HUES48 (cell line): ENCODE results near the gene ATG14.
"Not testable (repeated sequence)": the region's sequence is repeated elsewhere in the genome, so short reads cannot be mapped to it uniquely, and the experiment has no call there.

Experiments
- H3K27ac ChIP-seq: one replicate; pipeline ENCODE4 v1.7.0; 2013; ENCODE audit warnings: low read depth, low read length, inconsistent platforms
- H3K27me3 ChIP-seq: 2 replicates; pipeline ENCODE4 v1.6.1; 2013; ENCODE audit warnings: mild to moderate bottlenecking, low read length; ENCODE audit not compliant: control insufficient read depth, insufficient read depth
- H3K36me3 ChIP-seq: 2 replicates; pipeline ENCODE4 v1.6.1; 2013; ENCODE audit warnings: low read length; ENCODE audit not compliant: control insufficient read depth, insufficient read depth
- H3K4me1 ChIP-seq: 2 replicates; pipeline ENCODE4 v1.6.1; 2013; ENCODE audit warnings: mild to moderate bottlenecking, low read length; ENCODE audit not compliant: control insufficient read depth, insufficient read depth
- H3K4me3 ChIP-seq: 2 replicates; pipeline ENCODE4 v1.5.1; 2013; ENCODE audit warnings: mild to moderate bottlenecking, low read depth, low read length
- H3K9ac ChIP-seq: 2 replicates; pipeline ENCODE4 v1.6.1; 2013; ENCODE audit warnings: mild to moderate bottlenecking, low read depth, low read length, moderate library complexity
- H3K9me3 ChIP-seq: 2 replicates; pipeline ENCODE4 v1.6.1; 2013; ENCODE audit warnings: low read length; ENCODE audit not compliant: control insufficient read depth, insufficient read depth

The ATG14 gene

DNA sequence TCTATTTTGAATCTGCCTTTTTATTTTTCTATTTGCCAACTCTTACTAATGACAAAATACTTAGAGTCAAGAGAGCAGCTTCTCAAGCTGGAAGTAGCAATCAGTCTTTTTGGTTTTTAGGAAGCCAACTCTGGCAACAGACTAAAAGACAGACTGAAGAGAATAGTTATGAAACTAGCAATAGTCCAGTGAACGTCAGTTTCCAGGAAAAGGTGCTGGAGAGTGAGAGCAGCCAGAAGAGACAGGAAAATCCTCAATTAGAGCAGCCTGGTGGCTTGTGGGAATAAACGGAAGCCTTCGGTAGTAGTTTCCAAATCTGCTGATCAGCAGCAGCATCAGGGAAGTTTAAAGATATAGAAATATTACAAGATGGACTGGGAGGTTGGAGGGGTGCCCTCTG is 27.1 kb downstream of the ATG14 start:
- Histone ChIP-seq H3K9me3 (no peaks in the 10 kb centered on the region), H3K9ac (no peak overlapping the region), H3K27me3 (no peaks in the 10 kb centered on the region), H3K27ac (no peak overlapping the region), H3K4me3 (no peak overlapping the region), H3K36me3 (peaks cover 62% of the 10 kb centered on the region), H3K4me1 (no peaks in the 10 kb centered on the region)

DNA sequence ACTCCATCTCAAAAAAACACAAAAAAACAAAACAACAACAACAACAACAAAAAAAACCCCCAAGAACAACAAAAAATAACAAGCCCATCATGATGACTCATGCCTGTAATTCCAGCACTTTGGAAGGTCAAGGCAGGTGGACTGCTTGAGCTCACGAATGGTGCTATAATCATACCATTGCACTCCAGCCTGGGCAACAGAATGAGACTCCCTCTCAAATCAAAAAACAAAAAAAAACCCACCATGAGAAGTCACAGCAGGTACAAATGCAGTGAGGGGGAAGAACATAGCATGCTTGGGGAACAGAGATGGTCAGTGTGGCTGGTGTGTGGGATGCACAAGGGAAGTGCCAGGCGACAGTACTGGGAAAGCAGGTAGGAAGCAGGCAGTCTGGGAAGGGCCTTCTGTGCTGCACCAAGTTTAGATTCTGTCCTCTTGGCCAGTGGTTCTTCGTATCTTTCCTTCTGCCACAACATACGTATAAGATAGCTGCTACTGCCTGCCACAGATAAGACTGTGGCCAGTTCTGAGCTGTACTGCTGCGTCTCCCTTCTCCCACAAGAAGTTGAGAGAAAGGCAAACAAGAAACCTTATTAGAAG is 28.0 kb downstream of the ATG14 start:
- peaks cover 61% of the 10 kb centered on the region for H3K36me3 ChIP-seq
- no peak overlapping the region for H3K9ac ChIP-seq

DNA sequence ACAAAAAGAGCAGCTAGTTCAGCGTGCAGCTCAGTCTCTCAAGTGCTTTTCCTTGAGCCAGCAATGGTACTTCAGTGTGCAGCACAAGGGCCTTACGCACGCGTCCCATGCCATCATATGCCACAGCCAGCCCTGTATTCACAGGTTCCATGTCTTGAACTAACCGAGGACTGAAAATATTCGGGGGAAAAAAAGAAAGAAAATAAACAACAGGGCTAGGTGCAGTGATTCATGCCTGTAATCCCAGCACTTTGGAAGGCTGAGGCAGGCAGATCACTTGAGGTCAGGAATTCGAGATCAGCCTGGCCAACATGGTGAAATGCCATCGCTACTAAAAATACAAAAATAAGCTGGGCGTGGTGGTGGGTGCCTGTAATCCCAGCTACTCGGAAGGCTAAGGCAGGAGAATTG is 28.6 kb downstream of the ATG14 start:
- H3K4me1 ChIP-seq, H3K27me3 ChIP-seq, H3K27ac ChIP-seq, H3K9me3 ChIP-seq, H3K4me3 ChIP-seq, H3K9ac ChIP-seq: not testable (repeated sequence)
- peaks cover 61% of the 10 kb centered on the region for H3K36me3 ChIP-seq

More for the DNA sequence above, 28.0 kb downstream of the ATG14 start:
- H3K27ac ChIP-seq = no peak overlapping the region
- no peaks in the 10 kb centered on the region for H3K27me3 ChIP-seq
- no peaks in the 10 kb centered on the region for H3K4me1 ChIP-seq
- no peak overlapping the region for H3K4me3 ChIP-seq
- no peaks in the 10 kb centered on the region for H3K9me3 ChIP-seq

DNA sequence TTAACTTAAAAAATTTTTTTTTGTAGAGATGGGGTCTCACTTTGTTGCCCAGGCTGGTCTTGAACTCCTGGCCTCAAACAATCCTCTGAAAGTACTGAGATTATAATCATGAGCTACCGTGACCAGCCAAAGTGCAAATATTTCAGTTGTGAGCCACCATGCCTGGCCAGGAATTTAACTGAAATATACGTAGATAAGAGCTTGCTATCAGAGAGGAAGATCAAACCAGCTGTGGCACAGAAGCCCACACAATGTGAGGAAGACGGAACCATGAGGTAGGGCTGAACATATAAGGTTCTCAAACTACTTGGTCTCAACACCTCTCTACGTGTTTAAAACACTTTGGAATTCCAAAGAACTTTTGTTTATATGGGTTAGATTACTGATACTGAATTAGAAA is 29.1 kb downstream of the ATG14 start:
- H3K9ac ChIP-seq = no peak overlapping the region
- peaks cover 66% of the 10 kb centered on the region for H3K36me3 ChIP-seq
- no peak overlapping the region for H3K27ac ChIP-seq
- H3K4me1 ChIP-seq = no peaks in the 10 kb centered on the region
- no peak overlapping the region for H3K4me3 ChIP-seq
- H3K9me3 ChIP-seq = no peaks in the 10 kb centered on the region
- no peaks in the 10 kb centered on the region for H3K27me3 ChIP-seq

DNA sequence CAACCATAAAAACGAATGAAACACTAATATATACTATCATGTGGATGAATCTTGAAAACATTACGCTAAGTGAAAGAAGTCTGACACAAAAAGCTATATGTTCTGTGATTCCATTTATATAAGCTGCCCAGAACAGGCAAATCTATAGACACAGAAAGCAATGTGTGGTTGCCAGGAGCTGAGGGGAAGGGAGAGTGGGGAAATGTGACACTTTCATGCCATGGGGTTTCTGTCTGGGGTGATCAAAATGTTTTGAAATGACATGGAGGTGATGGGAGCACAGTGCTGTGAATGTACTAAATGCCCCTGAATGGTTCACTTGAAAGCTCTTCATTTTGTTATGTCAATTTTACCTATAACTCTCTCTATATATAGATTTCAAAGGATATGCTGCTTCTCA is 30.1 kb downstream of the ATG14 start:
- Histone ChIP-seq H3K9ac (no peak overlapping the region), H3K4me1 (no peaks in the 10 kb centered on the region), H3K27ac (no peak overlapping the region), H3K27me3 (no peaks in the 10 kb centered on the region), H3K9me3 (no peaks in the 10 kb centered on the region), H3K36me3 (peaks cover 69% of the 10 kb centered on the region), H3K4me3 (no peak overlapping the region)

DNA sequence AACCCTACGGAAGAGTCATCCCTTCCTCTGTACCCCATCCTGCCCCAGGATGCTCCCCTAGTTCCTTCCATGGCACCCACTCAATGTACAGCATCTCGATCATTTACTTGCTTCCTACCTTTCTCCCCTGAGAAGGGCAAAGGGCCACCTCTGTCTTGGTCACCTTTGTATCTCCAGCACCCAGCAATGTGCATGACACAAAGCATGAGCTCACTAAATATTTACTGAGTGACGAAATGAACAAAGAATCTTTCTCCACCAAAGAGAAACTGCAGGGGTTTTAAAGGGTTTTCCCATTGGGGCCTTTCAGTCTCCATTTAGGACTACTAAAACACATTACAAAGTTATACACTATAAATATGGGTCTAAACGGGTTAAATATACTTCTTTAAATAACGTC is 30.6 kb downstream of the ATG14 start:
- no peaks in the 10 kb centered on the region for H3K27me3 ChIP-seq
- H3K4me3 ChIP-seq = no peak overlapping the region
- no peak overlapping the region for H3K9ac ChIP-seq
- H3K4me1 ChIP-seq = no peaks in the 10 kb centered on the region
- no peaks in the 10 kb centered on the region for H3K9me3 ChIP-seq
- peaks cover 69% of the 10 kb centered on the region for H3K36me3 ChIP-seq
- H3K27ac ChIP-seq = no peak overlapping the region

DNA sequence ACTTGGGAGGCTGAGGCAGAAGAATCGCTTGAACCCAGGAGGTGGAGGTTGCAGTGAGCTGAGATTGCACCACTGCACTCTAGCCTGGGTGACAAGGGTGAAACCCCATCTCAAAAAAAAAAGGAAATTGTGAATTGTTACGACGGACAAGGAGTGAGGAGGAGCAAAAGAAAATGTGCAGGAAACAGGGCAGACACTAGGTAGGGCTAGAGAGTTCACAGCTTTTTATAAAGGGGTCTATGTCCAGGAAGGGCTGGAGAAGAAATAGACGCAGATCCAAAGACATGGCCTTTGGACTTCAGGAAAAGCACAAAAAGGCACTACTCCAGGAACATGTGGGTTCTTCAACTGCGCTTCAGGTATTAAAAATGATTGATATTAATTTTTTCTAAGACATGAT is 34.4 kb downstream of the ATG14 start:
- Histone ChIP-seq H3K4me1 (no peaks in the 10 kb centered on the region), H3K9me3 (no peaks in the 10 kb centered on the region), H3K27me3 (no peaks in the 10 kb centered on the region), H3K36me3 (peaks cover 74% of the 10 kb centered on the region), H3K9ac (no peak overlapping the region), H3K27ac (no peak overlapping the region), H3K4me3 (no peak overlapping the region)

DNA sequence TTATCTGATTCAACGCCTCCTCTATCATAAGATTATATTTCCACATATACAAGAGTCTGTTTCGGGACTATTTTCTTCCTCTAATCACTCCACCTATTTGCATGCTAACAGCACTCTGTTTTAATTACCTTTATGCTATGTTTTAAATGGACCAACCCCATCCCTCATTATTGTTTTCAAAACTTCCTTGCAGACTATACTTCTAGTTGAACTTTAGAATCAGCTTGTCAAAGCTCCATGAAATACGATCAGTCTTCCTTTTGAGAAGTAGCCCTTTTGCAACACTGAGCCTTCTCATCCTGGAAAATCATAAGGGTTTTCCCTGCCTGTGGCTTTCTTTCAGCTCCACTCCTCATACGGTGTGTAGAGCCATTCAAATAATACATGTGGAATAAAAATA is 36.9 kb downstream of the ATG14 start:
- no peaks in the 10 kb centered on the region for H3K4me1 ChIP-seq
- H3K9me3 ChIP-seq = no peaks in the 10 kb centered on the region
- H3K27ac ChIP-seq = no peak overlapping the region
- H3K36me3 ChIP-seq = peaks cover 53% of the 10 kb centered on the region
- no peaks in the 10 kb centered on the region for H3K27me3 ChIP-seq
- no peak overlapping the region for H3K4me3 ChIP-seq
- no peak overlapping the region for H3K9ac ChIP-seq

DNA sequence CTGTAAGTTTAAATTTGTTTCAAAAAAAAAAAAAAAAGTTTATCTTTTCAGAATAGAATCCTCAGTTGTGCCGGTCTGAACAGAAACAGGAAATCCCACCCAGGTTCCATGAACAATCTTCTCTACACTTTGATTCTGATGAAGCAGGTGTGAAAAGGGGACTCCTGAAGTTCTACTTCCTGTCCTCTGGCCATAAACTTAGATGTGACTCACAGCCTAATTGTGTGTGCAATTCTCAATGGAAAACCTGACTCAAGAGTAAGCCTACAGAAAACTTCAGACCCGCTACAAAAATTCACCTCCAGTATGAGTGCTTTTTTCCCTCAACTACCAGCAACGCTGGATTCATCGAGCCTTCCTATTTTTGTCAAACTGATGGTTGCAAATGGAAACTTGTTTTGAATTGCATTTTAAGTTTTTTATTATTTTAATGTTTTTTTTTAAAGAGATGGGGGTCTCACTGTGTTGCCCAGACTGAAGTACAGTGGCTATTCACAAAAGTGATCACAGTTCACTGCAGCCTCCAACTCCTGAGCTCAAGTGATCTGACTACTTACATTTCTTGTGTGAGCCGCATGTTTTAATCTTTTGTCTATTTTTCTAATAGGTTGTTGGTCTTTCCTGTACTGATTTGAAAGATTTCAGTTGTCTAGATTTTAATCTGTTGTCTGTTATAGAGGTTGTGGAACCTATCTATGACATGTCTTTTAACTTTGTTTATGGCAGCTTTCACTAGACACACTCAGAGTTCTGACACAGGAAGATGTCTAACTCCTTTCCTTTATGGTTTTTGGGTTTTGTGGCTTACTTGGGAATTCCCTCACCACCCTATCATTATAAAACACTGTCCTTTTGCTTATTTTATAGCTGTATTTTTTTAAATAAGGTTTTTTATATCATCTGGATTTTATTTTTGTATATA is 37.6 kb downstream of the ATG14 start:
- Histone ChIP-seq H3K27me3 (no peaks in the 10 kb centered on the region), H3K4me3 (no peak overlapping the region), H3K27ac (no peak overlapping the region), H3K9ac (no peak overlapping the region), H3K36me3 (peaks cover 53% of the 10 kb centered on the region), H3K9me3 (no peaks in the 10 kb centered on the region), H3K4me1 (no peaks in the 10 kb centered on the region)

DNA sequence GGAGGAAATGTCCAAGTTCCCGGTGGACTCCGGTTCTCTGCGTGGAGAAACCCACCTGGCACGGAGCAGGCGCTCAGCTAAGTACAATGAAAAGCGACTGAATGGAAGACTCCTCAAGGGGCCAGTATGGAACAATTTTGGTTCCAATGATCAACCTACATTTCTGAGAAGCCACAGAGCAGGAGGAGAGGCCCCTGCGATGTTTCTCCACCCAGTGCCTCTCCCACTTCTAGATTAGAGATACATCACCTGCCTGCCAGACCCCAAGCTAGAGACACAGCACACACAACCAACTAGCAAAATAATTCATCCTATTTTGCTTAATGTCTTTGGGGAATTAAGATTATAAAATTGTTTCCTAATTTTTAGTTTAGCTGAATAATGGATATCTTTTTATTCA is 38.8 kb downstream of the ATG14 start:
- Histone ChIP-seq H3K4me3 (no peak overlapping the region), H3K4me1 (no peaks in the 10 kb centered on the region), H3K27me3 (no peaks in the 10 kb centered on the region), H3K9me3 (no peaks in the 10 kb centered on the region), H3K9ac (no peak overlapping the region), H3K36me3 (peaks cover 52% of the 10 kb centered on the region), H3K27ac (no peak overlapping the region)

DNA sequence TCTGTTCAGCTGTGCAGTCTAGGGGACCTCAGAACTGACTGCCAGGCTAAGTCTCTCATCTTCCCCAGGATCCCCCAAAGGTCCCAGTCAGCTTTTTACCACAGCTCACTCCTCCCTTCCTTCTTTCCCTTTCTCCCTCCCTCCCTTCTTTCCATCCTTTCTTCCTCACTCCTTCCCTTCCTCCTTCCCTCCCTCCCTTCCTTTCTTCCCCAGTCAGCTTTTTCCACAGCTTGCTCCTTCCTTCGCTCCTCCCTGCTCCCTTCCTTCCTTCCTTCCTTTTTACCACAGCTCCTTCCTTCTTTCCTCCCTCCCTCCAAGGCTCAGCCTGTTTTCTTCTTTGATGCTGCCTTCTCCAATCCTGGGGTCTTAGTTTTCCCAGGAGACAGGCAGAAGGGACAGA is 39.2 kb downstream of the ATG14 start:
- peaks cover 53% of the 10 kb centered on the region for H3K36me3 ChIP-seq
- H3K27me3 ChIP-seq = no peaks in the 10 kb centered on the region
- no peaks in the 10 kb centered on the region for H3K9me3 ChIP-seq
- H3K4me1 ChIP-seq = no peaks in the 10 kb centered on the region
- no peak overlapping the region for H3K9ac ChIP-seq
- H3K4me3 ChIP-seq = no peak overlapping the region
- no peak overlapping the region for H3K27ac ChIP-seq
